GM12892 (cell line): ENCODE measurements around the gene NFIL3.

Experiments used
- POLR2A ChIP-seq: IDR thresholded peaks from 2 replicates; pipeline ENCODE4 v1.6.1; 2011; ENCODE audit warnings: low read depth, low read length, control low read depth
- POLR2AphosphoS5 ChIP-seq: IDR thresholded peaks from 2 replicates; pipeline ENCODE4 v1.6.1; 2011; ENCODE audit warnings: low read depth, low read length, control low read depth
- TAF1 ChIP-seq: IDR thresholded peaks from 2 replicates; pipeline ENCODE4 v1.6.1; 2011; ENCODE audit warnings: low read depth, mild to moderate bottlenecking, control low read depth, low read length, borderline replicate concordance

GRCh38 chr9:91362051-91362611 lies 61.5 kb downstream of the NFIL3 start:
- TF ChIP-seq POLR2AphosphoS5 (no peak), POLR2A (no peak), TAF1 (no peak)
